ENCODE results near the gene PCSK6. TPM values are rescaled to one million over a fixed set of nuclear protein-coding genes. Genes with fewer than 3 reads are reported as not detected.

PCSK6 gene
- total RNA-seq, 2 experiments from 2014 or later, result 0.28 TPM; not detected in 1

- intact Hi-C loops (cut with DNase I, micrococcal nuclease), result no loop called here
- Mint-ChIP-seq H3K27me3 (peaks cover 29% of the 10 kb centered on the region), H3K27ac (no peak overlapping the region), H3K4me1 (ENCODE audit: low read depth) (no peaks in the 10 kb centered on the region), H3K36me3 (ENCODE audit: low read depth) (no peaks in the 10 kb centered on the region), H3K9me3 (peaks cover 2% of the 10 kb centered on the region), H3K4me3 (no peak overlapping the region)
- no peaks in the 10 kb centered on the region for H3K4me1 ChIP-seq (ENCODE audit: insufficient read depth, low read length)
- H3K4me3 ChIP-seq (ENCODE audit: low read length), result no peak overlapping the region
- CTCF ChIA-PET, result no interaction called here
- no peaks in the 10 kb centered on the region for H3K36me3 ChIP-seq (ENCODE audit: insufficient read depth, low read length)
- ATAC-seq (ENCODE audit: poor library complexity) (no peak), DNase-seq (no peak)
- POLR2A ChIA-PET, result no interaction called here
- H3K9me3 ChIP-seq (ENCODE audit: control insufficient read depth in 1 of 2, insufficient read depth in 1 of 2, low read length in 2 of 2), result no peaks in the 10 kb centered on the region
- H3K27ac ChIP-seq (ENCODE audit: low read depth in 1 of 2, low read length in 2 of 2), result no peak overlapping the region
- TF ChIP-seq, protein P1, sequence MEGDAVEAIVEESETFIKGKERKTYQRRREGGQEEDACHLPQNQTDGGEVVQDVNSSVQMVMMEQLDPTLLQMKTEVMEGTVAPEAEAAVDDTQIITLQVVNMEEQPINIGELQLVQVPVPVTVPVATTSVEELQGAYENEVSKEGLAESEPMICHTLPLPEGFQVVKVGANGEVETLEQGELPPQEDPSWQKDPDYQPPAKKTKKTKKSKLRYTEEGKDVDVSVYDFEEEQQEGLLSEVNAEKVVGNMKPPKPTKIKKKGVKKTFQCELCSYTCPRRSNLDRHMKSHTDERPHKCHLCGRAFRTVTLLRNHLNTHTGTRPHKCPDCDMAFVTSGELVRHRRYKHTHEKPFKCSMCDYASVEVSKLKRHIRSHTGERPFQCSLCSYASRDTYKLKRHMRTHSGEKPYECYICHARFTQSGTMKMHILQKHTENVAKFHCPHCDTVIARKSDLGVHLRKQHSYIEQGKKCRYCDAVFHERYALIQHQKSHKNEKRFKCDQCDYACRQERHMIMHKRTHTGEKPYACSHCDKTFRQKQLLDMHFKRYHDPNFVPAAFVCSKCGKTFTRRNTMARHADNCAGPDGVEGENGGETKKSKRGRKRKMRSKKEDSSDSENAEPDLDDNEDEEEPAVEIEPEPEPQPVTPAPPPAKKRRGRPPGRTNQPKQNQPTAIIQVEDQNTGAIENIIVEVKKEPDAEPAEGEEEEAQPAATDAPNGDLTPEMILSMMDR (IDR thresholded peaks at IDR 0.05), result no peak
- peaks cover 2 to 3% of the 10 kb centered on the region in 2 experiments for H3K27me3 ChIP-seq (ENCODE audit: control insufficient read depth in 1 of 2, insufficient read depth in 2 of 2, low read length in 2 of 2)
Observed at GRCh38 chr15:101362986-101363566, 126.4 kb downstream of the PCSK6 start.

GRCh38 chr15:101362359-101362758 is 127.1 kb downstream of the PCSK6 start:
- intact Hi-C loops (cut with DNase I, micrococcal nuclease), result no loop called here
- TF ChIP-seq, protein P1 (IDR thresholded peaks at IDR 0.05), result no peak
- DNase-seq, result no peak
- Histone ChIP-seq H3K9me3 (ENCODE audit: control insufficient read depth in 1 of 2, insufficient read depth in 1 of 2, low read length in 2 of 2) (no peaks in the 10 kb centered on the region), H3K4me3 (ENCODE audit: low read length) (no peak overlapping the region), H3K36me3 (ENCODE audit: insufficient read depth, low read length) (no peaks in the 10 kb centered on the region), H3K4me1 (ENCODE audit: insufficient read depth, low read length) (no peaks in the 10 kb centered on the region), H3K27ac (ENCODE audit: low read depth in 1 of 2, low read length in 2 of 2) (no peak overlapping the region), H3K27me3 (ENCODE audit: control insufficient read depth in 1 of 2, insufficient read depth in 2 of 2, low read length in 2 of 2) (peaks cover 2 to 3% of the 10 kb centered on the region in 2 experiments)
- Mint-ChIP-seq H3K27ac (no peak overlapping the region), H3K4me3 (no peak overlapping the region), H3K27me3 (peaks cover 29% of the 10 kb centered on the region), H3K9me3 (peaks cover 2% of the 10 kb centered on the region), H3K36me3 (ENCODE audit: low read depth) (no peaks in the 10 kb centered on the region), H3K4me1 (ENCODE audit: low read depth) (no peaks in the 10 kb centered on the region)
- ChIA-PET CTCF (no interaction called here), POLR2A (no interaction called here)
- no peak for ATAC-seq (ENCODE audit: poor library complexity)

DNA sequence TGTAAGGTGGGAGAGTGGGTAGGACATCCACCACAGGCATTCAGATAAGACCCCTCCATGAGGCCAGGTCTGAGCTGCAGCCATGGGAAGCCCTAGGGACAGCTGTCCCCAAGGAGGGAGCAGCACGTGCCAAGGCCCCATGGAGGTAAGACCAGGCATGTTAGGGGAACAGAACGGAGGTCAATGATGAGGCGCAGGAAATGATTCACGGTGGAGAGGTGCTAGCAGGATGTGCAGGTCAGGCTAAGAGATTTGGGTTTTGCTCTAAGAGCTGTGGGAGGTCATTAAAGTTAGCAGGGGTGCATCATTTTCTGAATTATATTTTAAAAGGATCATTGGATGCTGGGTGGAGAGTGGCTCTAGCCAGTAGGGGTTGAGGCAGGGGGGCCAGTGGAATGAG is 128.1 kb downstream of the PCSK6 start:
- TF ChIP-seq, protein P1 (IDR thresholded peaks at IDR 0.05), result no peak
- H3K27ac Mint-ChIP-seq, result no peak overlapping the region
- DNase-seq (no peak), ATAC-seq (ENCODE audit: poor library complexity) (no peak)
- no peaks in the 10 kb centered on the region for H3K4me1 ChIP-seq (ENCODE audit: insufficient read depth, low read length)
- POLR2A ChIA-PET, result no interaction called here
- H3K9me3 Mint-ChIP-seq, result peaks cover 2% of the 10 kb centered on the region
- H3K4me3 Mint-ChIP-seq, result no peak overlapping the region
- peaks cover under 1 to 2% of the 10 kb centered on the region in 2 experiments for H3K27me3 ChIP-seq (ENCODE audit: control insufficient read depth in 1 of 2, insufficient read depth in 2 of 2, low read length in 2 of 2)
- no peaks in the 10 kb centered on the region for H3K36me3 Mint-ChIP-seq (ENCODE audit: low read depth)
- H3K4me1 Mint-ChIP-seq (ENCODE audit: low read depth), result no peaks in the 10 kb centered on the region
- H3K9me3 ChIP-seq (ENCODE audit: control insufficient read depth in 1 of 2, insufficient read depth in 1 of 2, low read length in 2 of 2), result no peaks in the 10 kb centered on the region
- H3K27ac ChIP-seq (ENCODE audit: low read depth in 1 of 2, low read length in 2 of 2), result no peak overlapping the region
- intact Hi-C loops (cut with DNase I, micrococcal nuclease), result no loop called here
- peaks cover 34% of the 10 kb centered on the region for H3K27me3 Mint-ChIP-seq
- CTCF ChIA-PET, result no interaction called here
- no peaks in the 10 kb centered on the region for H3K36me3 ChIP-seq (ENCODE audit: insufficient read depth, low read length)
- H3K4me3 ChIP-seq (ENCODE audit: low read length), result no peak overlapping the region

Measured in CD4-positive, alpha-beta T cell (primary cell).